ENCODE data around the gene EXPH5. TPM values are rescaled to one million over a fixed set of nuclear protein-coding genes. Genes with fewer than 3 reads are reported as not detected.

EXPH5 gene
- total and polyA plus RNA-seq, 9 of the 15 experiments (the other 6 are each of a cell fraction or from before 2014, with no cell fraction given): 1.3 to 8.5 (median 4.8) TPM

DNA sequence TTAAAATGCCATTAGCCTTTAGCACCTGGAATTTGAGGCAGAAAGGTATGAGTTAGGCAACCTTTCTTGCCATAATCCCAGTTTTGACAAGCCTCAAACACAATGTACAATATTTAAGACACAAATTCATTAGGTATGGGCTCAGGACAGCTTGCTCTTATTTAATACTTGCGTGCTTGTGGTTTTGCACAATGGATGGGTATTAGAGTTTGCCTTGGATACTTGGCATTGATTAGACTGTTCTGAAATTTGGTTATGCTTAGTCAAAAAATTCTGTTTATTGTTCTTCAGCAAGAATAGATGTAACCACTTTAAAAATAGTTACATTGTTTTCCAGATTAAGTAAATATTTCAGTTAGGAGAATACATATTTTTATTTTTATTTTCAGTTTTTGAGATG is 120.9 kb downstream of the EXPH5 start (continued):
- TF ChIP-seq, protein P1, sequence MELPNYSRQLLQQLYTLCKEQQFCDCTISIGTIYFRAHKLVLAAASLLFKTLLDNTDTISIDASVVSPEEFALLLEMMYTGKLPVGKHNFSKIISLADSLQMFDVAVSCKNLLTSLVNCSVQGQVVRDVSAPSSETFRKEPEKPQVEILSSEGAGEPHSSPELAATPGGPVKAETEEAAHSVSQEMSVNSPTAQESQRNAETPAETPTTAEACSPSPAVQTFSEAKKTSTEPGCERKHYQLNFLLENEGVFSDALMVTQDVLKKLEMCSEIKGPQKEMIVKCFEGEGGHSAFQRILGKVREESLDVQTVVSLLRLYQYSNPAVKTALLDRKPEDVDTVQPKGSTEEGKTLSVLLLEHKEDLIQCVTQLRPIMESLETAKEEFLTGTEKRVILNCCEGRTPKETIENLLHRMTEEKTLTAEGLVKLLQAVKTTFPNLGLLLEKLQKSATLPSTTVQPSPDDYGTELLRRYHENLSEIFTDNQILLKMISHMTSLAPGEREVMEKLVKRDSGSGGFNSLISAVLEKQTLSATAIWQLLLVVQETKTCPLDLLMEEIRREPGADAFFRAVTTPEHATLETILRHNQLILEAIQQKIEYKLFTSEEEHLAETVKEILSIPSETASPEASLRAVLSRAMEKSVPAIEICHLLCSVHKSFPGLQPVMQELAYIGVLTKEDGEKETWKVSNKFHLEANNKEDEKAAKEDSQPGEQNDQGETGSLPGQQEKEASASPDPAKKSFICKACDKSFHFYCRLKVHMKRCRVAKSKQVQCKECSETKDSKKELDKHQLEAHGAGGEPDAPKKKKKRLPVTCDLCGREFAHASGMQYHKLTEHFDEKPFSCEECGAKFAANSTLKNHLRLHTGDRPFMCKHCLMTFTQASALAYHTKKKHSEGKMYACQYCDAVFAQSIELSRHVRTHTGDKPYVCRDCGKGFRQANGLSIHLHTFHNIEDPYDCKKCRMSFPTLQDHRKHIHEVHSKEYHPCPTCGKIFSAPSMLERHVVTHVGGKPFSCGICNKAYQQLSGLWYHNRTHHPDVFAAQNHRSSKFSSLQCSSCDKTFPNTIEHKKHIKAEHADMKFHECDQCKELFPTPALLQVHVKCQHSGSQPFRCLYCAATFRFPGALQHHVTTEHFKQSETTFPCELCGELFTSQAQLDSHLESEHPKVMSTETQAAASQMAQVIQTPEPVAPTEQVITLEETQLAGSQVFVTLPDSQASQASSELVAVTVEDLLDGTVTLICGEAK (IDR thresholded peaks at IDR 0.05): no peak
- TF ChIP-seq, protein P1 (CRISPR knock-in tag; IDR thresholded peaks at IDR 0.05): no peak
- TF ChIP-seq PTTG1 (tag; IDR thresholded peaks at IDR 0.05; ENCODE audit: low read depth) (no peak), FOXM1 (IDR thresholded peaks at IDR 0.05; ENCODE audit: low read depth) (no peak), FOXM1 (CRISPR knock-in tag; IDR thresholded peaks at IDR 0.05; ENCODE audit: low read depth) (no peak), XRCC4 (IDR thresholded peaks at IDR 0.05; ENCODE audit: extremely low read depth, insufficient read depth, insufficient read length) (no peak), POLR2B (IDR thresholded peaks at IDR 0.05; ENCODE audit: low read depth, partially characterized antibody) (no peak), RFX5 (IDR thresholded peaks at IDR 0.05; ENCODE audit: low read depth, low read length) (no peak)
- TF ChIP-seq, protein P2, sequence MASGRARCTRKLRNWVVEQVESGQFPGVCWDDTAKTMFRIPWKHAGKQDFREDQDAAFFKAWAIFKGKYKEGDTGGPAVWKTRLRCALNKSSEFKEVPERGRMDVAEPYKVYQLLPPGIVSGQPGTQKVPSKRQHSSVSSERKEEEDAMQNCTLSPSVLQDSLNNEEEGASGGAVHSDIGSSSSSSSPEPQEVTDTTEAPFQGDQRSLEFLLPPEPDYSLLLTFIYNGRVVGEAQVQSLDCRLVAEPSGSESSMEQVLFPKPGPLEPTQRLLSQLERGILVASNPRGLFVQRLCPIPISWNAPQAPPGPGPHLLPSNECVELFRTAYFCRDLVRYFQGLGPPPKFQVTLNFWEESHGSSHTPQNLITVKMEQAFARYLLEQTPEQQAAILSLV (tag; IDR thresholded peaks at IDR 0.05): no peak
- TF ChIP-seq, protein P3, sequence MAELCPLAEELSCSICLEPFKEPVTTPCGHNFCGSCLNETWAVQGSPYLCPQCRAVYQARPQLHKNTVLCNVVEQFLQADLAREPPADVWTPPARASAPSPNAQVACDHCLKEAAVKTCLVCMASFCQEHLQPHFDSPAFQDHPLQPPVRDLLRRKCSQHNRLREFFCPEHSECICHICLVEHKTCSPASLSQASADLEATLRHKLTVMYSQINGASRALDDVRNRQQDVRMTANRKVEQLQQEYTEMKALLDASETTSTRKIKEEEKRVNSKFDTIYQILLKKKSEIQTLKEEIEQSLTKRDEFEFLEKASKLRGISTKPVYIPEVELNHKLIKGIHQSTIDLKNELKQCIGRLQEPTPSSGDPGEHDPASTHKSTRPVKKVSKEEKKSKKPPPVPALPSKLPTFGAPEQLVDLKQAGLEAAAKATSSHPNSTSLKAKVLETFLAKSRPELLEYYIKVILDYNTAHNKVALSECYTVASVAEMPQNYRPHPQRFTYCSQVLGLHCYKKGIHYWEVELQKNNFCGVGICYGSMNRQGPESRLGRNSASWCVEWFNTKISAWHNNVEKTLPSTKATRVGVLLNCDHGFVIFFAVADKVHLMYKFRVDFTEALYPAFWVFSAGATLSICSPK (IDR thresholded peaks at IDR 0.05; ENCODE audit: borderline replicate concordance): no peak
- TF ChIP-seq, protein P4, sequence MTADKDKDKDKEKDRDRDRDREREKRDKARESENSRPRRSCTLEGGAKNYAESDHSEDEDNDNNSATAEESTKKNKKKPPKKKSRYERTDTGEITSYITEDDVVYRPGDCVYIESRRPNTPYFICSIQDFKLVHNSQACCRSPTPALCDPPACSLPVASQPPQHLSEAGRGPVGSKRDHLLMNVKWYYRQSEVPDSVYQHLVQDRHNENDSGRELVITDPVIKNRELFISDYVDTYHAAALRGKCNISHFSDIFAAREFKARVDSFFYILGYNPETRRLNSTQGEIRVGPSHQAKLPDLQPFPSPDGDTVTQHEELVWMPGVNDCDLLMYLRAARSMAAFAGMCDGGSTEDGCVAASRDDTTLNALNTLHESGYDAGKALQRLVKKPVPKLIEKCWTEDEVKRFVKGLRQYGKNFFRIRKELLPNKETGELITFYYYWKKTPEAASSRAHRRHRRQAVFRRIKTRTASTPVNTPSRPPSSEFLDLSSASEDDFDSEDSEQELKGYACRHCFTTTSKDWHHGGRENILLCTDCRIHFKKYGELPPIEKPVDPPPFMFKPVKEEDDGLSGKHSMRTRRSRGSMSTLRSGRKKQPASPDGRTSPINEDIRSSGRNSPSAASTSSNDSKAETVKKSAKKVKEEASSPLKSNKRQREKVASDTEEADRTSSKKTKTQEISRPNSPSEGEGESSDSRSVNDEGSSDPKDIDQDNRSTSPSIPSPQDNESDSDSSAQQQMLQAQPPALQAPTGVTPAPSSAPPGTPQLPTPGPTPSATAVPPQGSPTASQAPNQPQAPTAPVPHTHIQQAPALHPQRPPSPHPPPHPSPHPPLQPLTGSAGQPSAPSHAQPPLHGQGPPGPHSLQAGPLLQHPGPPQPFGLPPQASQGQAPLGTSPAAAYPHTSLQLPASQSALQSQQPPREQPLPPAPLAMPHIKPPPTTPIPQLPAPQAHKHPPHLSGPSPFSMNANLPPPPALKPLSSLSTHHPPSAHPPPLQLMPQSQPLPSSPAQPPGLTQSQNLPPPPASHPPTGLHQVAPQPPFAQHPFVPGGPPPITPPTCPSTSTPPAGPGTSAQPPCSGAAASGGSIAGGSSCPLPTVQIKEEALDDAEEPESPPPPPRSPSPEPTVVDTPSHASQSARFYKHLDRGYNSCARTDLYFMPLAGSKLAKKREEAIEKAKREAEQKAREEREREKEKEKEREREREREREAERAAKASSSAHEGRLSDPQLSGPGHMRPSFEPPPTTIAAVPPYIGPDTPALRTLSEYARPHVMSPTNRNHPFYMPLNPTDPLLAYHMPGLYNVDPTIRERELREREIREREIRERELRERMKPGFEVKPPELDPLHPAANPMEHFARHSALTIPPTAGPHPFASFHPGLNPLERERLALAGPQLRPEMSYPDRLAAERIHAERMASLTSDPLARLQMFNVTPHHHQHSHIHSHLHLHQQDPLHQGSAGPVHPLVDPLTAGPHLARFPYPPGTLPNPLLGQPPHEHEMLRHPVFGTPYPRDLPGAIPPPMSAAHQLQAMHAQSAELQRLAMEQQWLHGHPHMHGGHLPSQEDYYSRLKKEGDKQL (CRISPR knock-in tag; IDR thresholded peaks at IDR 0.05; ENCODE audit: borderline replicate concordance): no peak
